A673 (cell line): ENCODE data around the gene IRF2BP2.

Experiments
- CTCF ChIP-seq: fragments of 300-800, 200-600 bp; sonication (generic); conservative IDR thresholded peaks from 2 replicates; pipeline ENCODE4 v1.5.1; 2017; ENCODE audit warnings: low read depth, mild to moderate bottlenecking, antibody characterized with exemption, low read length, moderate library complexity, mixed read lengths
- EZH2 ChIP-seq: fragments of 200-600 bp; sonication (generic); IDR thresholded peaks from 2 replicates; pipeline ENCODE4 v1.6.1; 2017; ENCODE audit warnings: borderline replicate concordance, low read depth, mild to moderate bottlenecking, mixed read lengths, antibody characterized with exemption, low read length; ENCODE audit not compliant: poor library complexity, severe bottlenecking

DNA sequence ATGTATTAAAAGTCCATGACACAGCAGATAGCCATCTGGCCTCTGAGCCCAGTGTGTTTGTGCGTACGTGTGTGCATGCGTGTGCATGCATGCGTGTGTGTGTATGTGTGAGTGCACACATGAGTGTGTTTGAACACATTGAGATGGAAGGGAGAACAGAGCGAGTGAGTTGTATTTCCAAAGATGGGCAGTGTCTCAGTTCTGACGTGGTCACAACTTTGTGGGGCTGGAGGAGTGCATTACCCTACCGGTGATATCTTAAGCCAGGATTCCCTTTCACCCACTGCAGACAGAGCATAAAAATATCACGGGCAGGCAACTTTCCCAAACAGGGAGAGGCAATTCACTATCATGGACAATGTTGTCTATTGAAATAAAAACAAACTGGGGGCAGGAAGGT, 27.8 kb downstream of the IRF2BP2 start:
- TF ChIP-seq CTCF (no peak), EZH2 (no peak)
